K562 (cell line): ENCODE results near the gene KNSTRN. TPM values are rescaled to one million over a fixed set of nuclear protein-coding genes. Genes with fewer than 3 reads are reported as not detected.

Experiments used
- CBFA2T2 ChIP-seq: fragments of 450-650 bp; conservative IDR thresholded peaks from 2 replicates; pipeline ENCODE4 v1.6.1; 2017; ENCODE audit warnings: mild to moderate bottlenecking
- MAZ ChIP-seq, 2 experiments: fragments of 450-650 bp in 1 of 2; sonication (generic) in 1 of 2; formaldehyde crosslinking; IDR thresholded peaks in 1 of 2; conservative IDR thresholded peaks in 1 of 2; 2 replicates each; pipeline versions ENCODE4 v1.4.0 to v1.5.0; 2020; ENCODE audit warnings: mild to moderate bottlenecking in 1 of 2, missing genetic modification reagents in 1 of 2
- MCM2 ChIP-seq: fragments of 450-650 bp; IDR thresholded peaks from 2 replicates; pipeline ENCODE4 v1.6.1; 2017; ENCODE audit warnings: low read depth, mild to moderate bottlenecking
- MCM5 ChIP-seq: fragments of 450-650 bp; IDR thresholded peaks from 2 replicates; pipeline ENCODE4 v1.6.1; 2016; ENCODE audit warnings: low read depth
- PHB2 ChIP-seq: fragments of 450-650 bp; IDR thresholded peaks from 2 replicates; pipeline ENCODE4 v1.6.1; 2017; ENCODE audit warnings: low read depth
- SMARCA5 ChIP-seq: fragments of 450-650 bp; IDR thresholded peaks from 2 replicates; pipeline ENCODE4 v1.6.1; 2016
- XRCC5 ChIP-seq: fragments of 200-400 bp; formaldehyde crosslinking; IDR thresholded peaks from 2 replicates; pipeline ENCODE4 v1.6.1; 2017; ENCODE audit warnings: low read depth, mild to moderate bottlenecking, low read length
- ZNF239 ChIP-seq: fragments of 250-450 bp; sonication (Bioruptor Pico); IDR thresholded peaks from 2 replicates; pipeline ENCODE4 v1.4.0; 2020; ENCODE audit warnings: mild to moderate bottlenecking
- polyA plus RNA-seq, 8 experiments: library from polyadenylated mRNA; depleted of rRNA in 4 of 8; stranded (reverse) in 5 of 8; unstranded in 3 of 8; fragments of >200 nt; fragmentation: Nextera tagmentation in 2 of 8; fragmentation: Illumina TruSeq in 1 of 8; extraction: Ambion mirVana in 2 of 8; extraction: Trizol in 1 of 8; gene quantifications; 2 replicates each; pipeline versions ENCODE4 v1.2.1 to v1.2.3, GENCODE V29; 2011 to 2014; ENCODE audit warnings: inconsistent platforms in 1 of 8, missing spikeins in 1 of 8
- total RNA-seq, 7 experiments: library from RNA; depleted of rRNA in 6 of 7; stranded (reverse); fragments of >200 nt in 6 of 7; fragmentation: Illumina TruSeq in 2 of 7; extraction: Trizol in 2 of 7; gene quantifications; 2 replicates each; pipeline versions ENCODE4 v1.2.1 to v1.2.3, GENCODE V29; 2011 to 2021; ENCODE audit warnings: low replicate concordance in 1 of 7
- TF ChIP-seq, protein P1 (sequence below): fragments of 450-650 bp; IDR thresholded peaks from 2 replicates; pipeline ENCODE4 v1.6.1; 2018; ENCODE audit not compliant: partially characterized antibody
- TF ChIP-seq, protein P2 (sequence below): IDR thresholded peaks from 2 replicates; pipeline ENCODE4 v1.6.1; 2011; ENCODE audit not compliant: insufficient read length; ENCODE audit errors: extremely low read depth
- TF ChIP-seq, protein P3 (sequence below): fragments of 450-650 bp; IDR thresholded peaks from one replicate; pipeline ENCODE4 v1.6.1; 2018; ENCODE audit warnings: mild to moderate bottlenecking, moderate library complexity; ENCODE audit not compliant: partially characterized antibody
- TF ChIP-seq, protein P4 (sequence below): sonication (generic); formaldehyde crosslinking; IDR thresholded peaks from 2 replicates; pipeline ENCODE4 v1.8.0; 2022; ENCODE audit warnings: mild to moderate bottlenecking, missing genetic modification reagents
- TF ChIP-seq, protein P5 (sequence below), 3 experiments: fragments of 200-800 bp in 1 of 3; fragments of 250-450 bp in 1 of 3; fragments of 450-650 bp in 1 of 3; sonication (Bioruptor Pico) in 1 of 3; sonication (Bioruptor generic) in 1 of 3; formaldehyde crosslinking in 1 of 3; IDR thresholded peaks; 2 replicates each; pipeline versions ENCODE4 v1.6.1 to v1.8.0; 2016 to 2022; ENCODE audit warnings: mild to moderate bottlenecking in 2 of 3, missing genetic modification characterization in 2 of 3, missing compliant biosample characterization in 1 of 3, moderate library complexity in 1 of 3
- TF ChIP-seq, protein P6 (sequence below): IDR thresholded peaks from 2 replicates; pipeline ENCODE4 v1.6.1; 2011; ENCODE audit warnings: borderline replicate concordance, low read depth, mild to moderate bottlenecking, moderate library complexity, low read length; ENCODE audit not compliant: insufficient read depth, poor library complexity, severe bottlenecking

KNSTRN gene
- total and polyA plus RNA-seq, 9 of the 15 experiments (the other 6 are each of a cell fraction or from before 2014, with no cell fraction given) = 48.7 to 88.2 (median 66.3) TPM

DNA sequence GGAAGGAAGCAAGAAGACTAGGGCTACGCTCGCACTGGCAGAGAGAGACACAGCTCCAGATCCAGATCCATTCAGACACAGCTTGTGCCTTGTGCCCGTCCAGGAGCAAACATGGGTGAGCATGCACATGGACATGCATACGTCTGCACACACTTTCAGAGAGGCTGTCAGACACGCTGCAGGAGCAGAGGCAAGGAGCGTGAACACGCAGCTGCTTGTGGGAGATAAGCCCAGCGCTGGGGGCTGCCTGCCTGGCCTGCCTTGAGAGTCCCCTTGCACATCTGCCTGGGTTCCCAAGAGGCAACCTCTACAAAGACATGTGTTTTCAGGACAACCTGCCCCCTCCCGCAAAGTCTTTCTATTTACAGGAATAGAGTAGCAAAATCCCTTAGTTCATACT is 44.7 kb downstream of the KNSTRN start (continued):
- no peak for TF ChIP-seq ZNF239
- TF ChIP-seq, protein P1, sequence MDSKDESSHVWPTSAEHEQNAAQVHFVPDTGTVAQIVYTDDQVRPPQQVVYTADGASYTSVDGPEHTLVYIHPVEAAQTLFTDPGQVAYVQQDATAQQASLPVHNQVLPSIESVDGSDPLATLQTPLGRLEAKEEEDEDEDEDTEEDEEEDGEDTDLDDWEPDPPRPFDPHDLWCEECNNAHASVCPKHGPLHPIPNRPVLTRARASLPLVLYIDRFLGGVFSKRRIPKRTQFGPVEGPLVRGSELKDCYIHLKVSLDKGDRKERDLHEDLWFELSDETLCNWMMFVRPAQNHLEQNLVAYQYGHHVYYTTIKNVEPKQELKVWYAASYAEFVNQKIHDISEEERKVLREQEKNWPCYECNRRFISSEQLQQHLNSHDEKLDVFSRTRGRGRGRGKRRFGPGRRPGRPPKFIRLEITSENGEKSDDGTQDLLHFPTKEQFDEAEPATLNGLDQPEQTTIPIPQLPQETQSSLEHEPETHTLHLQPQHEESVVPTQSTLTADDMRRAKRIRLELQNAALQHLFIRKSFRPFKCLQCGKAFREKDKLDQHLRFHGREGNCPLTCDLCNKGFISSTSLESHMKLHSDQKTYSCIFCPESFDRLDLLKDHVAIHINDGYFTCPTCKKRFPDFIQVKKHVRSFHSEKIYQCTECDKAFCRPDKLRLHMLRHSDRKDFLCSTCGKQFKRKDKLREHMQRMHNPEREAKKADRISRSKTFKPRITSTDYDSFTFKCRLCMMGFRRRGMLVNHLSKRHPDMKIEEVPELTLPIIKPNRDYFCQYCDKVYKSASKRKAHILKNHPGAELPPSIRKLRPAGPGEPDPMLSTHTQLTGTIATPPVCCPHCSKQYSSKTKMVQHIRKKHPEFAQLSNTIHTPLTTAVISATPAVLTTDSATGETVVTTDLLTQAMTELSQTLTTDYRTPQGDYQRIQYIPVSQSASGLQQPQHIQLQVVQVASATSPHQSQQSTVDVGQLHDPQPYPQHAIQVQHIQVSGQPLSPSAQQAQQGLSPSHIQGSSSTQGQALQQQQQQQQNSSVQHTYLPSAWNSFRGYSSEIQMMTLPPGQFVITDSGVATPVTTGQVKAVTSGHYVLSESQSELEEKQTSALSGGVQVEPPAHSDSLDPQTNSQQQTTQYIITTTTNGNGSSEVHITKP = no peak
- TF ChIP-seq, protein P2, sequence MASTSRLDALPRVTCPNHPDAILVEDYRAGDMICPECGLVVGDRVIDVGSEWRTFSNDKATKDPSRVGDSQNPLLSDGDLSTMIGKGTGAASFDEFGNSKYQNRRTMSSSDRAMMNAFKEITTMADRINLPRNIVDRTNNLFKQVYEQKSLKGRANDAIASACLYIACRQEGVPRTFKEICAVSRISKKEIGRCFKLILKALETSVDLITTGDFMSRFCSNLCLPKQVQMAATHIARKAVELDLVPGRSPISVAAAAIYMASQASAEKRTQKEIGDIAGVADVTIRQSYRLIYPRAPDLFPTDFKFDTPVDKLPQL = no peak
- no peak for TF ChIP-seq PHB2
- TF ChIP-seq, protein P3, sequence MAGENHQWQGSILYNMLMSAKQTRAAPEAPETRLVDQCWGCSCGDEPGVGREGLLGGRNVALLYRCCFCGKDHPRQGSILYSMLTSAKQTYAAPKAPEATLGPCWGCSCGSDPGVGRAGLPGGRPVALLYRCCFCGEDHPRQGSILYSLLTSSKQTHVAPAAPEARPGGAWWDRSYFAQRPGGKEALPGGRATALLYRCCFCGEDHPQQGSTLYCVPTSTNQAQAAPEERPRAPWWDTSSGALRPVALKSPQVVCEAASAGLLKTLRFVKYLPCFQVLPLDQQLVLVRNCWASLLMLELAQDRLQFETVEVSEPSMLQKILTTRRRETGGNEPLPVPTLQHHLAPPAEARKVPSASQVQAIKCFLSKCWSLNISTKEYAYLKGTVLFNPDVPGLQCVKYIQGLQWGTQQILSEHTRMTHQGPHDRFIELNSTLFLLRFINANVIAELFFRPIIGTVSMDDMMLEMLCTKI = no peak
- TF ChIP-seq, protein P4, sequence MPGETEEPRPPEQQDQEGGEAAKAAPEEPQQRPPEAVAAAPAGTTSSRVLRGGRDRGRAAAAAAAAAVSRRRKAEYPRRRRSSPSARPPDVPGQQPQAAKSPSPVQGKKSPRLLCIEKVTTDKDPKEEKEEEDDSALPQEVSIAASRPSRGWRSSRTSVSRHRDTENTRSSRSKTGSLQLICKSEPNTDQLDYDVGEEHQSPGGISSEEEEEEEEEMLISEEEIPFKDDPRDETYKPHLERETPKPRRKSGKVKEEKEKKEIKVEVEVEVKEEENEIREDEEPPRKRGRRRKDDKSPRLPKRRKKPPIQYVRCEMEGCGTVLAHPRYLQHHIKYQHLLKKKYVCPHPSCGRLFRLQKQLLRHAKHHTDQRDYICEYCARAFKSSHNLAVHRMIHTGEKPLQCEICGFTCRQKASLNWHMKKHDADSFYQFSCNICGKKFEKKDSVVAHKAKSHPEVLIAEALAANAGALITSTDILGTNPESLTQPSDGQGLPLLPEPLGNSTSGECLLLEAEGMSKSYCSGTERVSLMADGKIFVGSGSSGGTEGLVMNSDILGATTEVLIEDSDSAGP (CRISPR knock-in tag) = no peak
- TF ChIP-seq XRCC5 = no peak
- TF ChIP-seq, protein P5, sequence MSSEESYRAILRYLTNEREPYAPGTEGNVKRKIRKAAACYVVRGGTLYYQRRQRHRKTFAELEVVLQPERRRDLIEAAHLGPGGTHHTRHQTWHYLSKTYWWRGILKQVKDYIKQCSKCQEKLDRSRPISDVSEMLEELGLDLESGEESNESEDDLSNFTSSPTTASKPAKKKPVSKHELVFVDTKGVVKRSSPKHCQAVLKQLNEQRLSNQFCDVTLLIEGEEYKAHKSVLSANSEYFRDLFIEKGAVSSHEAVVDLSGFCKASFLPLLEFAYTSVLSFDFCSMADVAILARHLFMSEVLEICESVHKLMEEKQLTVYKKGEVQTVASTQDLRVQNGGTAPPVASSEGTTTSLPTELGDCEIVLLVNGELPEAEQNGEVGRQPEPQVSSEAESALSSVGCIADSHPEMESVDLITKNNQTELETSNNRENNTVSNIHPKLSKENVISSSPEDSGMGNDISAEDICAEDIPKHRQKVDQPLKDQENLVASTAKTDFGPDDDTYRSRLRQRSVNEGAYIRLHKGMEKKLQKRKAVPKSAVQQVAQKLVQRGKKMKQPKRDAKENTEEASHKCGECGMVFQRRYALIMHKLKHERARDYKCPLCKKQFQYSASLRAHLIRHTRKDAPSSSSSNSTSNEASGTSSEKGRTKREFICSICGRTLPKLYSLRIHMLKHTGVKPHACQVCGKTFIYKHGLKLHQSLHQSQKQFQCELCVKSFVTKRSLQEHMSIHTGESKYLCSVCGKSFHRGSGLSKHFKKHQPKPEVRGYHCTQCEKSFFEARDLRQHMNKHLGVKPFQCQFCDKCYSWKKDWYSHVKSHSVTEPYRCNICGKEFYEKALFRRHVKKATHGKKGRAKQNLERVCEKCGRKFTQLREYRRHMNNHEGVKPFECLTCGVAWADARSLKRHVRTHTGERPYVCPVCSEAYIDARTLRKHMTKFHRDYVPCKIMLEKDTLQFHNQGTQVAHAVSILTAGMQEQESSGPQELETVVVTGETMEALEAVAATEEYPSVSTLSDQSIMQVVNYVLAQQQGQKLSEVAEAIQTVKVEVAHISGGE (CRISPR knock-in tag; IDR thresholded peaks at IDR 0.05) = peak in 1 of 3 experiments; percentile 23; a peak in 1 of 6 replicates
- peak; percentile 88 for TF ChIP-seq CBFA2T2
- no peak for TF ChIP-seq SMARCA5
- no peak for TF ChIP-seq MCM2
- TF ChIP-seq MAZ (CRISPR knock-in tag; conservative IDR thresholded peaks at IDR 0.05 in 1 of 2, IDR thresholded peaks at IDR 0.05 in 1 of 2) = 0 out of 4 replicates have a peak, but pooled peaks of 1 of the 2 experiments have one; percentile 34
- TF ChIP-seq, protein P6, sequence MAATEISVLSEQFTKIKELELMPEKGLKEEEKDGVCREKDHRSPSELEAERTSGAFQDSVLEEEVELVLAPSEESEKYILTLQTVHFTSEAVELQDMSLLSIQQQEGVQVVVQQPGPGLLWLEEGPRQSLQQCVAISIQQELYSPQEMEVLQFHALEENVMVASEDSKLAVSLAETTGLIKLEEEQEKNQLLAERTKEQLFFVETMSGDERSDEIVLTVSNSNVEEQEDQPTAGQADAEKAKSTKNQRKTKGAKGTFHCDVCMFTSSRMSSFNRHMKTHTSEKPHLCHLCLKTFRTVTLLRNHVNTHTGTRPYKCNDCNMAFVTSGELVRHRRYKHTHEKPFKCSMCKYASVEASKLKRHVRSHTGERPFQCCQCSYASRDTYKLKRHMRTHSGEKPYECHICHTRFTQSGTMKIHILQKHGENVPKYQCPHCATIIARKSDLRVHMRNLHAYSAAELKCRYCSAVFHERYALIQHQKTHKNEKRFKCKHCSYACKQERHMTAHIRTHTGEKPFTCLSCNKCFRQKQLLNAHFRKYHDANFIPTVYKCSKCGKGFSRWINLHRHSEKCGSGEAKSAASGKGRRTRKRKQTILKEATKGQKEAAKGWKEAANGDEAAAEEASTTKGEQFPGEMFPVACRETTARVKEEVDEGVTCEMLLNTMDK = no peak
- no peak for TF ChIP-seq MCM5
